Measurements from ENCODE around the gene MYH4. TPM values are rescaled to one million over a fixed set of nuclear protein-coding genes. Genes with fewer than 3 reads are reported as not detected.

The MYH4 gene
- 0.58 TPM for polyA plus RNA-seq (ENCODE audit: insufficient read length)

GRCh38 chr17:10469459-10469858, at the start of gene MYH4:
Gene MYH4 (minus strand): TSS chr17:10469559. CDS start chr17:10466745, 2,814 bp downstream.
- no peak for DNase-seq

- no peak for DNase-seq
Observed at GRCh38 chr17:10518271-10519037, 49.1 kb upstream of the MYH4 start, which contains the start of gene MYH1. Gene MYH1 (minus strand): TSS chr17:10518542. CDS start chr17:10516642, 1,900 bp downstream.

- DNase-seq = no peak
Observed at GRCh38 chr17:10516638-10517037, 47.3 kb upstream of the MYH4 start.

- DNase-seq = no peak
Observed at GRCh38 chr17:10516065-10516464, 46.7 kb upstream of the MYH4 start.

- no peak for DNase-seq
Observed at GRCh38 chr17:10513299-10514067, 44.1 kb upstream of the MYH4 start.

GRCh38 chr17:10512856-10513255, 43.5 kb upstream of the MYH4 start:
- no peak for DNase-seq

GRCh38 chr17:10499950-10500349, 30.6 kb upstream of the MYH4 start:
- DNase-seq = no peak

- DNase-seq = no peak
Observed at GRCh38 chr17:10492004-10492403, 22.6 kb upstream of the MYH4 start.

- DNase-seq = no peak
Observed at GRCh38 chr17:10482252-10482651, 12.9 kb upstream of the MYH4 start.

- no peak for DNase-seq
Observed at GRCh38 chr17:10477701-10478100, 8.3 kb upstream of the MYH4 start.

GRCh38 chr17:10474536-10474935, 5.2 kb upstream of the MYH4 start:
- no peak for DNase-seq

GRCh38 chr17:10471858-10472257, 2.5 kb upstream of the MYH4 start:
- no peak for DNase-seq

- no peak for DNase-seq
Observed at GRCh38 chr17:10463402-10463801, 6.0 kb downstream of the MYH4 start.

GRCh38 chr17:10460062-10460461, 9.3 kb downstream of the MYH4 start:
- DNase-seq = no peak

- DNase-seq = no peak
Observed at GRCh38 chr17:10458701-10459100, 10.7 kb downstream of the MYH4 start.

- DNase-seq = no peak
Observed at GRCh38 chr17:10457952-10458351, 11.4 kb downstream of the MYH4 start.

GRCh38 chr17:10447026-10447931, 22.1 kb downstream of the MYH4 start:
- DNase-seq = no peak

- no peak for DNase-seq
Observed at GRCh38 chr17:10439816-10440215, 29.5 kb downstream of the MYH4 start.

GRCh38 chr17:10435096-10435495, 34.3 kb downstream of the MYH4 start:
- DNase-seq = no peak

GRCh38 chr17:10429421-10430045, 39.8 kb downstream of the MYH4 start:
- DNase-seq = no peak

- no peak for DNase-seq
Observed at GRCh38 chr17:10428781-10429180, 40.6 kb downstream of the MYH4 start.

- no peak for DNase-seq
Observed at GRCh38 chr17:10421900-10422542, 47.3 kb downstream of the MYH4 start, which contains the start of gene MYH8. Gene MYH8 (minus strand): TSS chr17:10421950. CDS start chr17:10420227, 1,723 bp downstream.
